HG03521 (cell line): ENCODE results near the gene MAST4.

Source experiments
- ATAC-seq: cut with Tn5 transposase; IDR thresholded peaks from one replicate; pipeline ENCODE4 v1.9.1; 2021; ENCODE audit warnings: mild to moderate bottlenecking, moderate library complexity; ENCODE audit not compliant: unreplicated experiment

The MAST4 gene

GRCh38 chr5:67031692-67032091 lies 435.5 kb downstream of the MAST4 start:
- no peak for ATAC-seq

GRCh38 chr5:67032921-67033664 lies 436.9 kb downstream of the MAST4 start:
- ATAC-seq = no peak

GRCh38 chr5:67033880-67034651 lies 437.9 kb downstream of the MAST4 start:
- no peak for ATAC-seq

GRCh38 chr5:67035098-67035740 lies 439.0 kb downstream of the MAST4 start:
- no peak for ATAC-seq

- ATAC-seq = no peak
Measured at GRCh38 chr5:67037171-67037570, 441.0 kb downstream of the MAST4 start.

- no peak for ATAC-seq
Measured at GRCh38 chr5:67038817-67039603, 442.8 kb downstream of the MAST4 start.

GRCh38 chr5:67042176-67043003 lies 446.2 kb downstream of the MAST4 start:
- no peak for ATAC-seq

GRCh38 chr5:67043796-67044511 lies 447.8 kb downstream of the MAST4 start:
- ATAC-seq = no peak

GRCh38 chr5:67045816-67046740 lies 449.9 kb downstream of the MAST4 start:
- ATAC-seq = no peak

GRCh38 chr5:67047160-67047559 lies 451.0 kb downstream of the MAST4 start:
- ATAC-seq = no peak

GRCh38 chr5:67047616-67048015 lies 451.4 kb downstream of the MAST4 start:
- no peak for ATAC-seq

GRCh38 chr5:67050125-67050524 lies 453.9 kb downstream of the MAST4 start:
- ATAC-seq = no peak

GRCh38 chr5:67050635-67051034 lies 454.4 kb downstream of the MAST4 start:
- ATAC-seq = no peak

GRCh38 chr5:67051164-67051563 lies 455.0 kb downstream of the MAST4 start:
- no peak for ATAC-seq

GRCh38 chr5:67052034-67052433 lies 455.8 kb downstream of the MAST4 start:
- no peak for ATAC-seq

GRCh38 chr5:67053229-67053628 lies 457.0 kb downstream of the MAST4 start:
- ATAC-seq = no peak

- ATAC-seq = no peak
Measured at GRCh38 chr5:67058998-67059743, 463.0 kb downstream of the MAST4 start.
